GM19238 (cell line): ENCODE results near the gene ANKRD11.
"Not testable (repeated sequence)": the region's sequence is repeated elsewhere in the genome, so short reads cannot be mapped to it uniquely, and the experiment has no call there.

Experiments
- DNase-seq: peaks from one replicate; pipeline ENCODE4 v3.0.0; 2011; ENCODE audit warnings: low spot score; ENCODE audit not compliant: insufficient read length

ANKRD11 gene

DNA sequence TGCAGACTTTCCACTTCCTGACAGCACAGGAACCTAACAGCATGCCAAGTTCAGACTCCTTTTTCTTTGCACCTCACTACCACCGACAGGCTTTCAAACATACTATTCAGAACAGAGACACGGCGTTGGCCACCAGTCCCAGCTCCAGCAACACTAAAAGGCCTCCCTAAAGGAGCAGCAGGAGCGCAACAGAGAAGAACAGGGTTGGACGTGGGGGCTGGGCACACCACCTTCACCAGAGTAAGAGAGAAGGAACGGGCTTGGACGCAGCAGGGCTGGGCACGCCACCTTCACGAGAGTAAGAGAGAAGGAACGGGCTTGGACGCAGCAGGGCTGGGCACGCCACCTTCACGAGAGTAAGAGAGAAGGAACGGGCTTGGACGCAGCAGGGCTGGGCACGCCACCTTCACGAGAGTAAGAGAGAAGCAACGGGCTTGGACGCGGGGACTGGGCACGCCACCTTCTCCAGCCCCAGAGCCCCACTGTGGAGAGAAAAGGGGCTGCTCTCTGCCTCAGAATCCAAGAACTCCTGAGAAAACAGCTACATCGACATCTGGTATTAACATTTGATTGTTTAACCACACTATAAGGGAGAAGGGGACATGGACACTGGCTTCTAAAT lies 56.9 kb downstream of the ANKRD11 start:
- DNase-seq, result not testable (repeated sequence)

DNA sequence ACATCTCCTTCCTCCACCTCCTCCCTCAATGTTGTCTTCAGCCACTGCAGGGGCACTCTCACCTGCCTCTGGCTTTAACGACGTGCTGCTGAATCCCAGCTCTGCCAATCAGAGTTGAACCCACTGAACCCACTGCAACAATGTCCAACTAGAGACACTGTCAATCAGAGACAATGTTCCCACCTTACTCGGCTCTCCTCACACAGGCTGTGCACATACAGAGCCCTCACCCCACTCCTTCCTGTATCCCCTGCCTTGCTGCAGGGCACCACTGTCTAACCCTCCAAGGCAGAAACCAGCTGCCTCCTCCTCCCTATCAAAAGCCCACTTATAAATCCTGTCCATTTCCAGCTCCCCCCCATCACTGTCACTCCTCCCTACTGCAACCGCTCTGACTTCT lies 58.7 kb downstream of the ANKRD11 start:
- no peak for DNase-seq

DNA sequence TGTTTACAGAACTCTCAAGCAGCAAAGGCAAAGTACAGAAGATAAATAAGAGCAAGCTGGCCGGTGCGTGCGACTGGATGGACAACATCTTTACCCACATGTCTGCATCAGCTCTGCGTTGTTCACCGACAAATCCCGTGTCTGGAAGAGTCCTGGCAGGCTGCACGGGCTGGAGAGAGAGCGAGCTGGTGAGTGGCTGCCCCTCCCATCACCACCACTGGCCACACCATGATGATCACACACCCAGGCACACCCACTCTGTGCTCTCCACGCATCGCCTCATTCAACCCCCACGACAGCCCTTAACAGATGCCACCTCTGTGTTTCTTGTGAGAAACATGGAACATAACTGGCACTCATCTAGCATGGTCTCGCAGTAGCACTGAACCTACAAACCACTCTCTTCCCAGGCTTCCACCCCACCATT lies 59.2 kb downstream of the ANKRD11 start:
- no peak for DNase-seq

DNA sequence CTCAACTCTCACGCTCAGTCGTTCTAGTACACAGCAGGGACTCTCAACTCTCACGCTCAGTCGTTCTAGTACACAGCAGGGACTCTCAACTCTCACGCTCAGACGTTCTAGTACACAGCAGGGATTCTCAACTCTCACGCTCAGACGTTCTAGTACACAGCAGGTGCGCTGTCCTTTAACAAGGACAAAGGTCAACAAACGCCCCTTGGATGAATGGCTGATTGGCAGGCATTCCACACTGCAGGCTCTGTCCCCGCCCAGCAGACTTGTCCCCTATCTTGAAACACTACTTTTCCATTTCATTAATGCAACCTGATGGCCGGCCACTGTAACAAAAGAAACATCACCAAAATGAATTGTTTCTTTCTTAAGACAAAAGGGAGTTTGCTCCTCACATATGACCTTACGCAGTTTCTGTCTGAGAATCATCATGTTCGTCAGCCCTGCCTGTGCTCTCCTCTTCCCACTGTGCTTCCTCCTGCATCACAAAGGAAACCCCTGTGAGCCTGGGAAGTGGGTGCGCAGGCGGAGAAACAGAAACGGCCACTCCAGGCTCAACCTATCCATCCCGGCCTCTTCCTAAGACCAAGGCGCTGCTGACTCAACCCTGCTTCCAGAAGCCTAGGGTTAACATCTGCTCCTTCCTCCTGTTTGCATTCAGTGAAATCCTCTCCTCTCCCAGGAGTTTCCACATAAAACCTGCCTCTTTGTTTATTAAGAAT lies 59.8 kb downstream of the ANKRD11 start:
- DNase-seq, result no peak

DNA sequence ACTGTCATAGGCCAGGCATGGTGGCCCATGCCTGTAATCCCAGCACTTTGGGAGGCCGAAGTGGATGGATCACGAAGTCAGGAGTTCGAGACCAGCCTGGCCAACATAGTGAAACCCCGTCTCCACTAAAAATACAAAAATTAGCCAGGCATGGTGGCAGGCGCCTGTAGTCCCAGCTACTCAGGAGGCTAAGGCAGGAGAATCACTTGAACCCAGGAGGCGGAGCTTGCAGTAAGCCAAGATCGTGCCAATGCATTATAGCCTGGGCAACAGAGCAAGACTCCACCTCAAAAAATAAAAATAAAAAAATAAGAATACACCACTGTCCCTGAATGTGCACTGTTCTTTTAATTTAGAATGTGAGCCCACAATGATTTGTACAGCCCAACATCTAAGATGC lies 61.8 kb downstream of the ANKRD11 start:
- not testable (repeated sequence) for DNase-seq

DNA sequence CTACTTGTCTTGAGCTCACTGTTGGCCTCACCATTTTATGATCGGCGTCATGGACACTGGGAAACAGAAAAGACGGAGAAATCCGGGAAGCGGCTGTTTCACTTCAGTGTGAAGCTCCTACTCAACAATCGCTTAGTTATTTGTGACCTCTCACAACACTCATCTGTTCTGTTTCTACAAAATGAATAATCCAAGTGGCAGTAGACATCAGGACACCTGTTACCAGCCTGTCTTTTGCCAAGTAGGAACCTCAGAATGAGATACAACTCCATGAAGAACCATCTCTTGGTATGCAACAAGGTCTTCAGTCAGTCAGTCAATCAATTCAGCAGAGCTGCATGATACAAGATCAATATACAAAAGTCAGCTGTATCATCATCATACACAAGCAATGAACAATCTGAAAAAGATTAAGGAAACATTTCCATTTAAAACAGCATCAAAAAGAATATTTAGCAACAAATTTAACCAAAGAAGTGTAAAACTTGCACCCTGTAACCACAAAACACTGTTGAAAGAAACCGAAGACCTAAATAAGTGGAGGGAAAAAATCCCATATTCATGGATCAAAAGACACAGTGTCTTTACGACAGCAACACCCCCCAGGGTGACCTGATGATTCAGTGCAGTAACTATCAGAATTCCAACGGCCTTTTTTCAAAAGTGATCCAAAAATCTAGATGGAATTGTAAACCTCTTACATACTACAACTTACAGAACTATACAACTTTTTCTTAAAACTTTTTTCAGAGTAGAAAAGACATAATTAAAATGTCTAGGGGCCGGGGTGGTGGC lies 63.4 kb downstream of the ANKRD11 start:
- no peak for DNase-seq

DNA sequence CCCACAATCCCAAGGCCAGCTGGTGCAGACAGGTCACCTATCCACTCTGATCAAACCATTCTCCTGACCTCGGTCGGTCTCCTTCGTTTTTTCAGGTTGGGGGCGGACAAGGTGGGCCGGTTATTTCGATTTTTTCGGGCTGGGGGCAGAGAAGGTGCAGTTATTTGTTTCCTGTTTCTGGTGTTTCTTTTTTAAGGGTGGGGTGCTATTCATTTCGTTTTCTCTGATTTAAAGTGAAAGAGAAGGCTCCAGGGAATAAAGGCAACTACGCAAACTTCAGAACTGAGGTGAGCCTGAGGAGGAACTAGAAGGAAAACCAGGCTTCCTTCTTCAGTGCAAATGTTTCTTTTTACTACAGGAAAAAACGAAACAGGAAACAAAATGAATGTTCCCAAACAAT lies 64.8 kb downstream of the ANKRD11 start:
- DNase-seq, result no peak

DNA sequence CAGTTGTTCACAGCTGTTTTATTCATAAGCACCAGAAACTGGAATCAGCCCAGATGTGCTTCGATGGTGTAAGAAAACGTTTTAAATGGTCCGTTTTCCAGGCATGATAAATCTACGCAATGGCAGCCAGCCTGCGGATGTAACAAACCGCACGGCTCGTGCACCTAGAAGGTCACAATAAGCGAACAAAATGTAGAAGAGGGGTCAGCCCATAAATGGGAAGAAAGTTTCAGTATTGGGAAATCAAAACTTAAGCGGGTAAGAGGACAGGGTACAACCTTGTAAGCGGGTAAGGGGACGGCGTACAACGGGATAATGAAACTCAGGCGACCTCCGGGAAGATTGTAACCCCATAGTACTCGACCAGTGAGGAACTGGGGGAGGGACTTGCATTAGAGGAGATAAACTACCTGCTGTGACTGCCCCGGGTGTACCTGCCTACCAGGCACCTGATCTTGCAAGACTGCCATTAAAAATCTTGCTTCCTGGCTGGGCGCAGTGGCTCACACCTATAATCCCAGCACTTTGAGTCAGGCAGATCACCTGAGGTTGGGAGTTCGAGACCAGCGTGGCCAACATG lies 66.6 kb downstream of the ANKRD11 start:
- no peak for DNase-seq

DNA sequence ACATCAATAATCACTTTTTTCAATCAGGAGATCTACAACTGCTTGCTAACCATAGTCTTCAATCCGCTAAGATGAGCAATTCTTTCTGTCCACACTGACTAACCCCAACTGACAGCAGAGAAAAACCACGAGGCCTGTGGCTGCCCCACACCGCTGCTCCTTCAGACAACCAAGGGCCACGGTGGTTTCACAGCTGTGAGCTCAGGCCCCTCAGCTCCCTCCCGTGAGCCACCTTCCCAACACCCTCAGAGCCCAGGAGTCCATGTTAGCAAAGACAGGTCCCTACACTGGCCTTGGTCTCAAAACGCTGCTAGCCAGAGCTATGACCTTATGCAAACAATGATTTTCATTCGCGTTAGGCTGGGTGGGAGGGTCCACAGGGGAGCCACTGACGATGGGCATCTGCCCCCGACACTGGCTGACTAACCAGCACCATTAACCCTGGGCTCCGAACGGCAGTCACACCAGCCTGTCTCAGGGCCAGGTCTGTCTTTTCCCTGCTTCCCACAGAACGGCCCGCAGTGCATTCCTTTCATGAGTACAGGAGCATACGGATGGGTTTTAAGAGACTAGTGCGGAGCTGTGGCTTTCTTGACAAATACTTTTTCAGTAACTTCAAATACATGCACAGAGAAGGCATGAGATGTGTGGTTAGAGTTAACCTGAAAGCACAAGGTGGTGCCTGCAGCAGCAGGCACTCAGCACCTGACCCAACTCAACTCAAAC lies 67.3 kb downstream of the ANKRD11 start:
- DNase-seq, result peak; percentile 59

DNA sequence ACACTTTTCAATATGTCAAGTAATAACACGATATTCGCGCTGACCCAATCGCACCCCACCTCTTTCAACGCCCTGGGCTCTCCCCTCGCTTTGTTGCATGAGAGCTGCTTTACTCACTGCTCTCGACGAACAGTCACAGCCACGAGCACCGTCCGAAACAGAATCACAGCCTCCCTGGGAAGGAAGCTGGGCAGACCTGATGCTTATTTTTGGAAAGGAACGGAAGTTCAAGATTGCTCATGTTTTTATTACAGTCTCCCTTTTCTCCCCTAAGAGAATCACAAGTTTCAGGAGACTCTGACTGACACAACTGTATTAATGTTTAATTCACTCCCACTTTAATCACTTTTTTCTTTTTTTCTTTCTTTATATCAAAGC lies 67.8 kb downstream of the ANKRD11 start:
- DNase-seq, result peak; percentile 71

DNA sequence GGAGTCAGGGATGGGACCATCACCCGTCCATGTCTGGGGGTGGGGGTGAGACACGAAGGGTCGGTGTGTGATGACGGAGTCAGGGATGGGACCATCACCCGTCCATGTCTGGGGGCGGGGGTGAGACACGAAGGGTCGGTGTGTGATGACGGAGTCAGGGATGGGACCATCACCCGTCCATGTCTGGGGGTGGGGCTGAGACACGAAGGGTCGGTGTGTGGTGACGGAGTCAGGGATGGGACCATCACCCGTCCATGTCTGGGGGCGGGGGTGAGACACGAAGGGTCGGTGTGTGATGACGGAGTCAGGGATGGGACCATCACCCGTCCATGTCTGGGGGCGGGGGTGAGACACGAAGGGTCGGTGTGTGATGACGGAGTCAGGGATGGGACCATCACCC lies 69.1 kb downstream of the ANKRD11 start:
- not testable (repeated sequence) for DNase-seq

DNA sequence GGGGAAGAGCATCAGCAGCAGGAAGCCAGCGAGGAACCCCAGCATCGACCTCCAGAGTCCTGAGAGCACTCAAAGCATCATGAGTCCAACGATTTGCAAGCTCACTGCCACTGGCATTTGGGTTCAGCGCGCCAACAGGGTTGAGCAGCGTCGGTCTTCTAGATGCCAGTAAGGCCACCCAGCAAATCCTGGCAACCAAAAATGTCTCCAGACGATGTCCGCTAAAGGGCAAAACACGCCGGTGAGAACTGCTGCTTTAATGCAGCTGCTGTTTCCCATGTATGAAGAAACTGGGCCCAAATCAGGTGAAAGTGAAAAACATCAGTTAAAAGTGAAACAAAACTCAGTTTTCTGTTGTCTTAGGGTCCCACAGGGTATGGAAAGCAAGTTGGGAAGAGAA lies 70.2 kb downstream of the ANKRD11 start:
- no peak for DNase-seq

DNA sequence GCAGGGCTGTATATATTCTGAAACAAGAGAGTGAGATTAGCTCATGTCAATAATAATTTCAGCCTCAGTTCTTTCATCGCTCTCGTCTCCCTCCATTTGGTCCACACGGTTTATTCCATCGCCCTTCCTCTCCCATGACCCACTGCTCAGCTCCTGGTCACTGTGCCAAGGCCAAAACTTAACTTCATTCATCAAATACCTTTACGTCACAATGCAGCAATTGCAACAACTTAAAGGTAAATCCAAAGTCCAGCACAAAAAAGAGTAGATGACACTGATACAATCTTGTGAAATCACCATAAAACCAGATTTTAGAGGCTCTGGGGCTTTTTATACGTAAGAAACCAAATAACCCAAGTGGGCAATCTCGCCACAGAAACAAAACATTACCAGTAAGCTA lies 72.0 kb downstream of the ANKRD11 start:
- no peak for DNase-seq

DNA sequence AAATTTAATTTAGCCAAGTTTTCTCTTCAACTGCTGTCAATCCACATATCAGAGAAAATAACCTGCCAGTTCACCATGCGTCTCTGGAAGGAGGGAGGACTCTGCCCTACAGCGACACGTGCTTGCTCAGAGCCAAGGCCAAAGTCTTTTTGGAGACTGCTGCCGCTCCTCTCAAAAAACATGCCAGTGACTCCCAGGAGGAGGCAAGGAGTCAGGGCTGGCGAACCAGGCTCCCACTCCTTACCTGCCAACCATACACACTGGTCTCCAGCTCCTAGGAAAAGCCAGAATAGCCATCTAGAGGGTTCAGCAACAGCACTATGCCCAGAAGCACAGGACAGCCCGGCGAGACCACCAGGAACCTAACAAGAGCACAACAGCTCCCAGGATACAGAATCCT lies 73.0 kb downstream of the ANKRD11 start:
- no peak for DNase-seq

DNA sequence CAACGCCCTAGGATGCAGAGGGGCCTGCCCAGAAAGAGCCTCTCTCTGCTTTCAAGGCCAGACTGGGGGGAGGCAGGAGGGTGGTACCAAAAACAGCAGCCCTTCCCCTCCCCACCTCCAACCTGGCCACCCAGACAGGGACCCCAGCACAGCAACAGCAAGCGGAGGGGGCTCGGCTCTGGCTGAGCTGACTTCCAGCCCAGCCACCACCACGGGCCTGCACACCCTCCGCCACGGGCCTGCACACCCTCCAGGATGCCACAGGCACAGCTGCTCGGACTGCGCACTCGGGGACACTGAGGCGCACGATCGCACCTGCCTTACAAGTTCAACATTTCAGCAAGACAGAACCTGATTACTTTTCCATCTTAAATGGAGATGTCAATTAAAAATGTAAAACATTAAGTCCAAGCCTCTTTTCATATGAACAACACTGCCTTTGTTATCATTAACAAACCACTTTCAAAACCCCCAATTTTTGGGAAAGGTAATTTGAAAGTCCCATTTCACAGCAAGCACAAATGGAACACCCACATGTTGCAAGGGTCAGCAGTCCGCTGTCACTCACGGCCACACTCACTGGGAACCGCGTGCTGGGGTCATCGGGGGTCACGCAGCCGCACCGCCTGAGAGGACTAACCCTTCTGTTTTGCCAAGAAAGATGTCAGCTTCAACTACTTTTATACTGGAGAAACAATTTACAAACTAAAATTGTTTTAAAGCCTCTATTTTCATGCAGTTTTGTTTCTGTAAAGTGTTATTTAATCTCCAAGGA lies 76.4 kb downstream of the ANKRD11 start:
- no peak for DNase-seq

DNA sequence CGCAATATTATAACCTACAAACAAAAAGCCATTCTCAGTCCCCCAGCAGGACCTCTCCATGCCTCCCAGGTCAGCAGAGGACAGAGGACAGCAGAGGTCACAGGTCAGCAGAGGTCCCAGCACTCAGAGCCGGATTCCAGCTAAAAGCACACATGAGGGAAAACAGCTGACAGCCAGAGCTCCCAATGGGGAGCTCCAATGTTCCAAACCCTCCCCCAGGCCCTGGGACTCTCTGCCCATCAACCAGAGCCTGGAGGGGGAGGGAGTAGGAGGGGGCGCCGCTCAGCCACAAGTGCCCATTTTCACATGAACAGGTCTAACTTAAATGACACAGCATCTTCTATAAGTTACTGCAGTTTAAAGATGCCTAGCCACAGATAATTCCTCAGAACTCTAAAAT lies 77.5 kb downstream of the ANKRD11 start:
- no peak for DNase-seq

DNA sequence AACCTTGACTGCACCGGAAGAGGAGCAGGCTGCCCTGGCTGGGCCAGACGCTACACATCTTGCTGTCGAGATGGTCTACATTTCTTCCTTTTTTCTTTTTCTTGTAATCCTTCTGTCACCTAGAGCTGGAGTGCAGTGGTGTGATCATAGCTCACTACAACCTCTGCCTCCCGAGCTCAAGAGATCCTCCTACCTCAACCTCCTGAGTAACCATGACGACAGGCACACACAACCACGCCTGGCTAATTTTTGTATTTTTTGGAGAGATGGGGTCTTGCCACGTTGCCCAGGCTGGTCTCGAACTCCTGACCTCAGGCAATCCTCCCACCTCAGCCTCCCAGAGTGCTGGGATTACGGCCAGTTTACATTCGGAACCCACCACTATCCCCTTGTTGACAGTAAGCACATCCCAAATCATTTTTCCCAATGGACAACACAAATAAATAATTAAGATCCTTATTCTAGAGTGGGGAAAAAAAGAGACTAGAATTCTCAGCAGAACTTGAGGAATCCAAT lies 79.0 kb downstream of the ANKRD11 start:
- DNase-seq, result no peak

DNA sequence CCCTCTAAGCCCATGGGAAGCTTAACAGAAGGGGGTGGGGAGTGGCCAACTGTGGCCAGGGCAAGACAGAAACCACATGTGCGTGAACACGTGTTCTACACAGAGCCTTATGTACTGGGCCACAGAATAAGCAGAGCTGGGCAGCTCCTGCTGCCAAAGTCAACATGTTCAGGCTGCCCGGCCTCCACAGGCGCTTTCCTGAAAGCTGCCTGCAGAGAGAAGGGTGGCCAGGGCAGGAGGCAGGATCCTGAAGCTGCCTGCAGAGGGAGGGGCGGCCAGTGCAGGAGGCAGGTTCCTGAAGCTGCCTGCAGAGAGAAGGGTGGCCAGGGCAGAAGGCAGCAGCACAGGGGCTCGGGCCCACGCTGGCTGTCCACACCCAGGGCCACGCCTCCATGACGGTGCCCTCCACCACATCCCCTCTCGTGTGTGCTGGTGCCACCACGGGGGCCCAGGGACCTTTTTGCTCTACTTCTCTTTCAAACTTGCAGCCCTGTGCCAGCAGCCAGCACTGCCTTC lies 79.5 kb downstream of the ANKRD11 start:
- DNase-seq, result no peak

DNA sequence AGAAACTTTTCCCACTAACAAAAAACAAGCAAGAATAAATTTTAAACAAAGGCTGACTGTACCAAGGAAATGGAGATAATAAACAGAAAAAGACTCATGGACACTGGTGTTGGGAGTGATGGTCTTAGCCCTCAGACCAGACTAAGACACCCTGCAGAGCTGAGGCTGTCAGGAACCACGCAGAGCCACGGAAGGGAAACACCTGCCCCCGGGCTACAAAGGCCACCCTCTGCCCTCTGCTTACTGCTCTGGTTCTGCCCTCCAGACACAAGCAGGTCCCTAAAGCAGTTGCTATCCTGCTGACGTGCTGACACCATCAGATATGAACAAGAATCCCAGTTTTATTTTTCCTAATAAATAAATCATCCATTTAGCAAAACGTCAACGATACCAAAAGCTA lies 80.0 kb downstream of the ANKRD11 start:
- no peak for DNase-seq

DNA sequence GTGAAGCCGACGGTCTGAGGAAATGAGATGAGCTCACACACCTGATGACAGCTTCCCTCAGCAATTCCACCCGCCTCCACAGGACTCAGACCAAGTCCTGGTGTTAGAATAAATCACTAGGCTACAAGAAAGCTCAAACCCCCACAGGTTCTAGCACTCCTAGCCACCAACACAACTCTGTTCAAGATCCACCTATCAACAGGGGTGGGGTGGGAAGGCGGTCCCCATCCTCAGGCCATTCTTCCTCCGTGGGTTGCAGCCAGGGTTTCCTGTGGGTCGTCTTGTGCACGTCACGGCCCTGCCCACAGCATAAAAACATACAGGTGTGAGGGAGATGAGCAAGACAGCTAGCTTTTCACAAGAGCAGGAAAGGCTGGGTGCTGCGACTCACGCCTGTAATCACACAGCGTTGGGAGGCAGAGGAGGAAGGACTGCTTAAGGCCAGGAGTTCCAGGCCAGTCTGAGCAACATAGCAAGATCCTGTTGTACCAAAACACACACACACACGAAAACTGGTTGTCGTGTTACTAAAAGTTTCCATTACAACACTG lies 81.1 kb downstream of the ANKRD11 start:
- DNase-seq, result no peak
